CD4-positive, alpha-beta T cell treated with Interferon alpha-2 for 1 hour (primary cell): Measurements from ENCODE around the gene UBQLN4.

Experiments
- DNase-seq, 2 donors: peaks; one replicate each; pipeline ENCODE4 v3.0.0-alpha.2; 2020 to 2022

UBQLN4 gene

GRCh38 chr1:156006666-156007376, 46.8 kb downstream of the UBQLN4 start:
- DNase-seq: no peak

- DNase-seq: peak in 1 of 2 donors; percentile 56
Observed at GRCh38 chr1:156004843-156005584, 48.6 kb downstream of the UBQLN4 start.

DNA sequence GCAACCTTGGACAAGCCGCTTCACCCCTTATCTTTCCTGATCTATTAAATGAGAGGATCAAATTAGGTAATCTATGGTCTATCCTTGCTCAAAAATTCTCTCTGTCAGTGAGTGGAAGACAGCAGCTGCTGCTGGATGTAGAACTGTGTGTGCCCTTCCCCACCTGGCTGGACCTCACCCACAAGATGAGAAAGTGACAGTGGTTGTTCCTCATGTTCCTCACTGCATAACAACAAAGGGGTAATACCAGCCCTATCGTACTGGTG, 49.7 kb downstream of the UBQLN4 start:
- no peak for DNase-seq

GRCh38 chr1:156002188-156002911, 51.2 kb downstream of the UBQLN4 start:
- no peak for DNase-seq

- DNase-seq: no peak
Observed at GRCh38 chr1:156001662-156002171, 51.9 kb downstream of the UBQLN4 start.

- DNase-seq: no peak
Observed at GRCh38 chr1:156001021-156001661, 52.5 kb downstream of the UBQLN4 start.

DNA sequence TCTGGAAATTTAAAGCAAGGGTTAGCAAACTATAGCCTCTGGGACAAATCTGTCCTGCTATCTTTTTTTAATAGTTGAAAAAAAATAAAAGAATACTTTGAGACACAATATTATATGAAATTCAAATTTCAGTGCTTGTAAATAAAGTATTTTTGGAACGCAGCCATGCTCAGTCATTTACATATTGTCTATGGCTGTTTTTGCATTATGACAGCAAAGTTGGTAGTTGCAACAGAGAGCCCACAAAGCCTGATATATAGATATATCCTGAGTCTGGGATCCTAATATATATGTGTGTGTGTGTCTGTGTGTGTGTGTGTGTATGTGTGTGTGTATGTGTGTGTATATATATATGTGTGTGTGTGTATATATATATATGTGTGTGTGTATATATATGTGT, 53.6 kb downstream of the UBQLN4 start:
- no peak for DNase-seq

- no peak for DNase-seq
Observed at GRCh38 chr1:155996166-155996565, 57.4 kb downstream of the UBQLN4 start.

- no peak for DNase-seq
Observed at GRCh38 chr1:155993595-155993994, 60.0 kb downstream of the UBQLN4 start.

- peak in 1 of 2 donors; percentile 57 for DNase-seq
Observed at GRCh38 chr1:155990005-155990739, 63.4 kb downstream of the UBQLN4 start.

GRCh38 chr1:155989242-155990004, 64.2 kb downstream of the UBQLN4 start:
- DNase-seq: peak; percentile 82 to 88
